Fibroblast of the aortic adventitia (primary cell): Measurements from ENCODE around the gene AOX1. TPM values are rescaled to one million over a fixed set of nuclear protein-coding genes. Genes with fewer than 3 reads are reported as not detected.

Experiments used
- DNase-seq: peaks from one replicate; pipeline ENCODE4 v3.0.0-alpha.2; 2010; ENCODE audit warnings: low read depth
- H3K4me3 ChIP-seq: 2 replicates; pipeline ENCODE4 v1.5.1; 2011; ENCODE audit warnings: low read depth, mild to moderate bottlenecking, control low read depth, low read length, moderate library complexity
- CTCF ChIP-seq: IDR thresholded peaks from 2 replicates; pipeline ENCODE4 v1.5.1; 2011; ENCODE audit warnings: mild to moderate bottlenecking, low read length, control low read depth, inconsistent platforms; ENCODE audit not compliant: insufficient read depth
- total RNA-seq: library from RNA; depleted of rRNA; stranded (reverse); fragments of >200 nt; gene quantifications from 2 replicates; pipeline ENCODE4 v1.2.3, GENCODE V29; 2012; ENCODE audit warnings: low replicate concordance

Gene AOX1
- total RNA-seq, 1 donor, result 23.6 TPM

- TF ChIP-seq CTCF, result no peak
- no peak overlapping the region for H3K4me3 ChIP-seq
- no peak for DNase-seq
Measured at GRCh38 chr2:200618054-200618419, 32.2 kb downstream of the AOX1 start.

GRCh38 chr2:200618590-200619021 is 32.8 kb downstream of the AOX1 start:
- peak; percentile 50 for TF ChIP-seq CTCF
- peak; percentile 87 for DNase-seq
- no peak overlapping the region for H3K4me3 ChIP-seq

- no peak for DNase-seq
- no peak overlapping the region for H3K4me3 ChIP-seq
- no peak for TF ChIP-seq CTCF
Measured at GRCh38 chr2:200619279-200619678, 33.5 kb downstream of the AOX1 start.

- TF ChIP-seq CTCF, result no peak
- DNase-seq, result no peak
- H3K4me3 ChIP-seq, result no peak overlapping the region
Measured at GRCh38 chr2:200620606-200621390, 35.0 kb downstream of the AOX1 start.

GRCh38 chr2:200622106-200622505 is 36.3 kb downstream of the AOX1 start:
- TF ChIP-seq CTCF, result no peak
- no peak for DNase-seq
- no peak overlapping the region for H3K4me3 ChIP-seq

- H3K4me3 ChIP-seq, result no peak overlapping the region
- TF ChIP-seq CTCF, result no peak
- DNase-seq, result no peak
Measured at GRCh38 chr2:200624026-200624425, 38.2 kb downstream of the AOX1 start.

- TF ChIP-seq CTCF, result no peak
- H3K4me3 ChIP-seq, result no peak overlapping the region
- DNase-seq, result peak; percentile 73
Measured at GRCh38 chr2:200624658-200625057, 38.8 kb downstream of the AOX1 start.
